NK-92 (cell line): ENCODE data around the gene RFX3.

ENCODE experiments used
- DNase-seq: peaks from one replicate; lab custom pipeline; 2025; ENCODE audit not compliant: unreplicated experiment; lab: John Stamatoyannopoulos, UW

The RFX3 gene

DNA sequence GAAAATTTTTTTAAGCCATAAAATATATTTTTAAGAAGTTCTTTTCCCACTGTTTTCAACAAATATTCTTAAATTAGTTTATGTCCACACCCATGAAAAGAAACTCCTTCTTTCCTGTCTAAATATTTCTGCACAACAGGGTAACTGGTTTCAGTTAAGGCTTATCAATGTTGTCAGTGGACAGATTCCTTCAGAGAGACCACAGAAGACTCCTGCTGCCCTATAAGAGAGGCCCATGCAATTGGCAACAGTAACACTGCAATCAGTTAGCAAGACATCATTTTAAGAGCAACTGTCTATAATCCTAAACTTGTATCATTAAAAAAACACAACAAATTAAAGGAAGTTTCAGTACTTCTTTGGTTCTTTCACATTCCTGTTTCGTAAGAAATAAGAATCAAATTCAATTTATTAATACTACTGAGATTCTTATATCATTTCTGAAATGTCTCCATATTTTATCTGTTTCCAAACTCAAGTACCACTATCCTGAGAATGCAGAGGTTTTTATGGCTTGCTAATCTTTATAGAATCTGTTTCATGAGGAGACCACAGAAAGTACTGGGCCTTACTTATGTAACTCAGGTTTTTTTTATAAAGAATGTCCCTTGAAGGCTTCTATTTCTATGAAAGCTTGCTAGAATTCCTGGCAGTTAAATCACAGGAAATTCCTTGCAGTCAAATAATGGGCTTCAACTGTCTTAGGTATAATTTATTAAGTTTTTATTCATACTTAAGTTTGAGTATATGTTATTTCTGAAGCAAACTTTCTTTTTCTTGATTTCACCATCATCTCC, 240.2 kb downstream of the RFX3 start:
- DNase-seq = no peak

- no peak for DNase-seq
These were observed 243.4 kb downstream of the RFX3 start for GRCh38 chr9:3282365-3282764.

GRCh38 chr9:3281399-3281798, 244.4 kb downstream of the RFX3 start:
- no peak for DNase-seq

DNA sequence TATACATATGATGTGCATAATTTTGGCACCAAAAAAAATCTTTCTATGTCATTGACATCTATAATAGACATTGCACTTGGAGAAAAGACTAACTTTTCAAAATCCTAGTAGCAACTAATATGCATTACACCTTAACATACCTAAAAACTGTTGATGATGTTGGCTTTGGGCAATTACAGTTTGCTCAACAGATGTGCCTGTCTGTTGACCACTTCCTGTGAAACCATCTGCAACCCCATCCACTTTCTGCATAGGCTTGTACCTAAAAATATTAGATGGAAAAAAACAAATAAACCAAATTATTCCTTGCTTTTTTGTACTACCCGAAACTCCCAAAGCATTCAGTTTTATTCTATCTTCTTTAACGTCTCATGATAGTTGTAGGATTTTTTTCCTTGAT, 248.6 kb downstream of the RFX3 start:
- no peak for DNase-seq

GRCh38 chr9:3271581-3271980, 254.2 kb downstream of the RFX3 start:
- DNase-seq = no peak

DNA sequence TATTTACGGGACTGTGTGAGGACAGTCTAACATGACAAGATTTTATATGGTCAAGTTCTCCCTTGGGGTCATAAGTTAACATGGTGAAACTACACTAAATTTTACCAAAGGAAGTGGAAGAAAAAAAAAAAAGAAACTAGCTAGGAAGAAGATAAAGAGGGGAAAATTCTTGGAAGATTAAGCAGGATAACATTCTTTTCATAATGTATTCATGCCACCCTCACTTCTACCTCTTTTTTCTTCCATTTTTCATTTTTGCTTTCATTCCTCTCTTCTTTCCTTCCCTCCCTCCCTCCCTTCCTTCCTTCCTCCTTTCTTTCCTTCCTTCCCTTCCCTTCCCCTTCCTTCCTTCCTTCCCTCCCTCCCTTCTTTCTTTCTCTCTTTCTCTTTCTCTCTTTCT, 254.6 kb downstream of the RFX3 start:
- DNase-seq = no peak

GRCh38 chr9:3268223-3268622, 257.6 kb downstream of the RFX3 start:
- DNase-seq = no peak

DNA sequence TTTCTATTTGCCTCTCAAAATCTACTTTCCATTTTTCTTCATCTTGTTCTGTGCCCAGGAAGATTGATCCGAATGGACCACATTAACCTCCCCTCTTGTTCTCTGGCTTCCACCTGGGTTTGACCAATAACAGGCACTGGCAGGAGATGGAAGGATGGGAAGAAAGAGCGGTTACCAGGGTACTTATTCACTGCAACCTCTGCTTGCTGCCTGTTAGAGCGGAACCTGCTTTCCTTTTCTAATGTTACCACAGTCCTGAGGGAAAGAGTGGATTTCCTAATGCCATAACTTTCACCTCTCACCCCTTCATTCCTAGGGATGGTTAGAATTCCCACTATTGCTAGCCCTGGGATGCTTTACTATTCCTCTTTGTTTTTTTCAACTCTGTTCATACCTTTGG, 262.1 kb downstream of the RFX3 start:
- no peak for DNase-seq

DNA sequence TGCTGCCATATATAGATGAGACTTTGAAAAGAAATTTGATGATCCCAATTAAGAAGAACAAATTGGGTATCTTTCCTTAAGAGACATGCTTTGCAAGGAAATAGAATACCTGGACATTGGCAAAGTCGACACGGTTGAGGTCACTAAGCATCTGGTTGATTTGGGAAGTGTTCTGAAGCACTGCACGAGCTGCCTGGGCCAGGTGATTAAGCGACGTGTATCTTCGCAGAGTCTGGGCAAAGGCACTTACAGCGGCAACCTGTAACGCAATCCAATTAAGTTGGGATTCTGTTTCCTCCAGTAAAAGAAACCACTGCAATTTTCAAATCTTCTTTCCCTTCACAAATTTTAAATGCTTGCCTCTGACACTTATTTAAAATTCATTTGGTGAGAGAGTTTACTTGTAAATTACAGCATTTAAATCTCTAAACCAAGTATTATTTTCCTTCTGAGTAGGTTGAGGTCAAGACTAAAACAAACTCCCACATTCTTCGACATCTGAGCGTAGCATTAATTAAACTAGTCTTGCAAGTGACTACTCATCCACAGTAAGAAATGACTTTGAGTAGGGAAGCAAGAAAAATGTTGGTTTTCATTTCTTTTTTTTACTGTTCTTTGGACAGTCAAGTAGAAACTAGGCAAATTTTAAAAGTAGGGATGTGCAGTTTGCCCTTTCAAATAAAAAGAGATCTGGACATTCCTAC, 262.8 kb downstream of the RFX3 start:
- DNase-seq = no peak

- DNase-seq = no peak
These were observed 264.3 kb downstream of the RFX3 start for GRCh38 chr9:3261484-3261883.

- DNase-seq = no peak
These were observed 269.1 kb downstream of the RFX3 start for GRCh38 chr9:3256571-3257330.

DNA sequence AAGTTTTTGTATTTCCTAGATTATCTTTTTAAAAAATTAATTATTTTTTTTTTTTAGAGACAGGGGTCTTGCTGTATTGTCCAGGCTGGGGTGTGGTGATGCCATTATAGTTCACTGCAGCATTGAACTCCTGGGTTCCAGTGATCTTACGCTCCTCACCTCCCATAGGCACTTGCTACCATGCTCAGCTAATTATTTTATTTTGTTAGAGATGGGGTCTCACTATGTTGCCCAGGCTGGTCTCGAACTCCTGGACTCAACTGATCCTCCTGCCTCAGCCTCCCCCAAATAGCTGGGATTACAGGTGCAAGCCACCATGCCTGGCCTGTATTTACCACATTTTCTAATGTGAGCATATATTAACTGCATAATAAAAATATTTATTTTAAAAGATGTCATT, 274.5 kb downstream of the RFX3 start:
- no peak for DNase-seq

DNA sequence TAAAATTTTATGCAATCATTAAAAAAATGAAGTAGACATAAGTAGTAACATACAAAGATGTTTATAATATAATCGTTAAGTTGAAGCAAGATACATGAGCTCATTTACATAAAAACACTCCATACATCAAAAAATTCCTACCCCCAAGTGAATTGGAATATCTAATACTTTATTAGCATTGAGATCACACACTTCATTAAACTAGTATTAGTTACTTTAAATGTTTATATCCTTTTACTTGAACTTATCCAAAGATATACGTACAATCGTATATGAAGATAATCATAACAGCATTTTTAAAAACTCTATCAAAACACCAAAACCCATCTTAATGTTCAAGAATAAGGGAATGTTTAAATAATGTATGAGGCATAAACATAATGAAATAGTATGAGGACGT, 275.1 kb downstream of the RFX3 start:
- no peak for DNase-seq

- no peak for DNase-seq
These were observed 278.6 kb downstream of the RFX3 start for GRCh38 chr9:3247211-3247610.

GRCh38 chr9:3246241-3246640, 279.6 kb downstream of the RFX3 start:
- DNase-seq = no peak

DNA sequence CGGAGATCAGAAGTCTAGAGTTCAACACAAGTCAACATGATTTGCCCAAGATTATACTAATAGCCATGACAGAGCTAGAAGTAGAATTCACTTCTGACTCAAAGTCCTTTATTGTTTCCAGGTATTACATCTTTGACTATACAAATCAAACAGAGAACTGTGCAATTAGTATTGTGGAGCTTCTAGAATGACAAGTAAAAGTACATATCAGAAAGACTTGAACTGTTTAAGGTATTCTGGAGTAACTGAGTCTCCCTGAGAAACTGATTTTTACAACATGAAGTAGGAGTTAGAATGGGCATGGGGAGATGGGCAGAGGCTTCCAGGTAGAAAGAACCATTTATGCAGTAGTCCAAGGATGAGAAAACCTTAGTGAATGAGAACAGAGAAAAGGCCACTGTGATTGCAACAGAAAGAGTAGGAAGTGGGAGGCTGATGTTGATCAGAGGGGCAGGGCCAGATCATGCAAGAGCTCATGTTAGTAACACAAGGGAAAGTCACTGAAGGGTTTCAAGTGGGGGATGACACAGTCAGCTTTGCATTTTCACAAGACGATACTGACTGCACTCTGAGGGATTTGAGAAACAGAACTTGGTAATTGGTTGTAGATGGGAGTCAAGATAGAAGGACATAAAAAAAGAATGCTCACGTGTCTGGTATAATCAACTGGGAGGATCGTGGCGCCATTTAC, 280.7 kb downstream of the RFX3 start:
- no peak for DNase-seq

- no peak for DNase-seq
These were observed 282.1 kb downstream of the RFX3 start for GRCh38 chr9:3243683-3244082.

GRCh38 chr9:3241290-3241689, 284.5 kb downstream of the RFX3 start:
- DNase-seq = no peak

DNA sequence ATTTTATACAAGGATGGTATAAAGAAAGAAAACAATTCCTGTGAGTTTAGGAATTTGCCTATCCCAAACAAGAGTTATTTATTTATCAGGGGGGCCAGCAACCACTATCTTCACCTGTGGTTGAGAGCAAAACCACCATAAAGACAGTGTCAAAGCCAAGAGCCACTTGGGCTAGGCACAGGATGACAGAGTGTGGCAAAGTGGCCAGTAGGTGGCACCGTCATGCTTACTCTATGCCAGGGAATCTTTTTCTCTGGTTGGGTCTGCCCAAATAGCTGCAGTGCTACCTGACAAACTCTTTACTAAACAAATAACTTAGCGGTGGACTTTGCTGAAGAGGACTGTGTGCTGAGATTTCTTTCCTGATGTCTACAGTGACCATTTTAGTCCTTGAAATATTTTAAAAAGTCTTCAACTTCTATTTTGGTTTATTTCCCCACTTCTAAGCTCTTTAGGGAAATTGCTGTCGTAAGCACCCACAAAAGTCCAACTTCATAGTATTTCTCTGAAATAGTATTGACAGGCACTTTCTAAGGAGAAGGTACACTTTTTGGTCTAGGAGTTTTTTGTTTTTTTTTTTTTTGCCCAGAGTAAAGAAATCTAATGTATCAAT, 285.0 kb downstream of the RFX3 start:
- no peak for DNase-seq

GRCh38 chr9:3239240-3239639, 286.6 kb downstream of the RFX3 start:
- no peak for DNase-seq

DNA sequence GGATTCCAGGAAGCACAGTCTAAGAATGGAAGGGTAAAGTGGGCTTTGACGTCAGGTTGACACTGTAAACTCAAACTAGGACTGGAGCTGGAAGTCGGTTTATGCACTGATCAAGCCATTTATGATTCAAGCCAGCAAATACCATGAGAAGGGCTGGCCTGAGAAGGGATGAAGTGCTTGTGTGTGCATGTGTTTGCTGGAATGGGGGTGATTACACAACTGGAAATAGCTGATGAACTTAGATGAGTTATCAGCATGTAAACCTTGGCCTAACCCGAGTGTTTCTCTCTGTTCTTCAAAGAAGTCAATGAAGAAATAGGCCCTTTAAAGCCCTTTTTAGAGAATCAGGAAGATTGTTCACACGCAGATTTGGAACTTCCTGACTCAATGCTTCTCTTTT, 287.6 kb downstream of the RFX3 start:
- no peak for DNase-seq
